GM23338 (cell line): ENCODE results near the gene METTL17. TPM values are rescaled to one million over a fixed set of nuclear protein-coding genes. Genes with fewer than 3 reads are reported as not detected.

Experiments
- ATAC-seq: fragments of 200-7000 bp; cut with Tn5 transposase; 3 replicates; pipeline ENCODE4 v1.9.1; 2020
- DNase-seq: peaks from one replicate; pipeline ENCODE4 v3.0.0-alpha.2; 2015; ENCODE audit warnings: low spot score
- H2AFZ ChIP-seq: fragments of 200-600 bp; sonication (generic); 2 replicates; pipeline ENCODE4 v1.8.0; 2016; ENCODE audit warnings: antibody characterized with exemption, mild to moderate bottlenecking, moderate library complexity
- H3F3A ChIP-seq: fragments of 200-600 bp; sonication (generic); replicated peaks from 2 replicates; pipeline ENCODE4 v1.8.0; 2017; ENCODE audit warnings: antibody characterized with exemption, mixed run types, low read depth
- H3K27ac ChIP-seq: fragments of 200-600 bp; sonication (generic); 2 replicates; pipeline ENCODE4 v1.6.1; 2016; ENCODE audit warnings: low read depth
- H3K27me3 ChIP-seq: fragments of 200-600 bp; sonication (generic); 2 replicates; pipeline ENCODE4 v1.8.0; 2016; ENCODE audit warnings: mild to moderate bottlenecking, mixed run types, moderate library complexity; ENCODE audit not compliant: insufficient read depth
- H3K36me3 ChIP-seq: fragments of 200-600 bp; sonication (generic); 2 replicates; pipeline ENCODE4 v1.8.0; 2016; ENCODE audit warnings: mild to moderate bottlenecking; ENCODE audit not compliant: insufficient read depth
- H3K4me1 ChIP-seq: fragments of 200-600 bp; sonication (generic); 2 replicates; pipeline ENCODE4 v1.8.0; 2016; ENCODE audit warnings: mild to moderate bottlenecking, moderate library complexity; ENCODE audit not compliant: insufficient read depth
- H3K4me2 ChIP-seq: fragments of 200-600 bp; sonication (generic); 2 replicates; pipeline ENCODE4 v1.7.1; 2017; ENCODE audit warnings: mixed run types
- H3K4me3 ChIP-seq: fragments of 200-600 bp; sonication (generic); 2 replicates; pipeline ENCODE4 v1.6.1; 2016; ENCODE audit warnings: mixed run types
- H3K79me2 ChIP-seq: fragments of 200-600 bp; sonication (generic); replicated peaks from 2 replicates; pipeline ENCODE4 v1.8.0; 2017; ENCODE audit warnings: mild to moderate bottlenecking; ENCODE audit not compliant: insufficient read depth
- H3K9me2 ChIP-seq: fragments of 200-600 bp; sonication (generic); 2 replicates; pipeline ENCODE4 v1.8.0; 2017; ENCODE audit not compliant: insufficient read depth
- H4K20me1 ChIP-seq: fragments of 200-600 bp; sonication (generic); replicated peaks from 2 replicates; pipeline ENCODE4 v1.8.0; 2017; ENCODE audit warnings: mild to moderate bottlenecking; ENCODE audit not compliant: insufficient read depth
- H3K27ac Mint-ChIP-seq: 2 replicates; pipeline ENCODE4 v1.8.0; 2020; ENCODE audit warnings: inconsistent platforms, mild to moderate bottlenecking, moderate library complexity, mixed read lengths
- H3K27me3 Mint-ChIP-seq: 3 replicates; pipeline ENCODE4 v1.8.0; 2022; ENCODE audit warnings: low read depth, mild to moderate bottlenecking, moderate library complexity, mixed read lengths, inconsistent platforms; ENCODE audit not compliant: insufficient read depth, poor library complexity
- H3K36me3 Mint-ChIP-seq: 3 replicates; pipeline ENCODE4 v1.8.0; 2021; ENCODE audit warnings: low read depth, mild to moderate bottlenecking, inconsistent platforms, moderate library complexity, mixed read lengths
- H3K4me1 Mint-ChIP-seq: 3 replicates; pipeline ENCODE4 v1.8.0; 2020; ENCODE audit warnings: mild to moderate bottlenecking, inconsistent platforms, mixed read lengths
- H3K4me3 Mint-ChIP-seq: 3 replicates; pipeline ENCODE4 v1.8.0; 2021; ENCODE audit warnings: moderate library complexity, mild to moderate bottlenecking, inconsistent platforms, mixed read lengths
- H3K9me3 Mint-ChIP-seq: 3 replicates; pipeline ENCODE4 v1.8.0; 2020; ENCODE audit warnings: moderate library complexity, mild to moderate bottlenecking, inconsistent platforms, mixed read lengths
- CREB1 ChIP-seq: fragments of 250-450 bp; sonication (Bioruptor Pico); IDR thresholded peaks from 2 replicates; pipeline ENCODE4 v1.5.0; 2020; ENCODE audit warnings: low read depth, mild to moderate bottlenecking, moderate library complexity
- CTCF ChIP-seq, 2 experiments: fragments of 200-600 bp in 1 of 2; sonication (generic) in 1 of 2; conservative IDR thresholded peaks; 2 replicates each; pipeline versions ENCODE4 v1.5.1 to v1.6.1; 2016 to 2017; ENCODE audit warnings: antibody characterized with exemption in 2 of 2, low read depth in 2 of 2, mild to moderate bottlenecking in 2 of 2, moderate library complexity in 1 of 2
- ETS1 ChIP-seq: IDR thresholded peaks from 2 replicates; pipeline ENCODE4 v1.6.1; 2016; ENCODE audit warnings: antibody characterized with exemption
- EZH2 ChIP-seq: fragments of 200-600 bp; sonication (generic); IDR thresholded peaks from one replicate; pipeline ENCODE4 v1.8.0; 2017; ENCODE audit warnings: antibody characterized with exemption, mild to moderate bottlenecking, low read depth; ENCODE audit not compliant: unreplicated experiment
- EZH2phosphoT487 ChIP-seq: fragments of 200-600 bp; sonication (generic); IDR thresholded peaks from one replicate; pipeline ENCODE4 v1.8.1; 2018; ENCODE audit warnings: antibody characterized with exemption; ENCODE audit not compliant: unreplicated experiment
- JUNB ChIP-seq: IDR thresholded peaks from one replicate; pipeline ENCODE4 v1.6.1; 2016; ENCODE audit warnings: antibody characterized with exemption; ENCODE audit not compliant: unreplicated experiment
- NANOG ChIP-seq: IDR thresholded peaks from 2 replicates; pipeline ENCODE4 v1.6.1; 2016; ENCODE audit warnings: antibody characterized with exemption, borderline replicate concordance
- POLR2AphosphoS5 ChIP-seq: IDR thresholded peaks from 2 replicates; pipeline ENCODE4 v1.6.1; 2016; ENCODE audit warnings: antibody characterized with exemption, low read depth
- REST ChIP-seq: IDR thresholded peaks from one replicate; pipeline ENCODE4 v1.6.1; 2018; ENCODE audit warnings: antibody characterized with exemption; ENCODE audit not compliant: unreplicated experiment
- STAT1 ChIP-seq: IDR thresholded peaks from one replicate; pipeline ENCODE4 v1.6.1; 2016; ENCODE audit warnings: antibody characterized with exemption; ENCODE audit not compliant: unreplicated experiment
- ZNF114 ChIP-seq: fragments of 250-450 bp; sonication (Bioruptor Pico); IDR thresholded peaks from 2 replicates; pipeline ENCODE4 v1.5.0; 2020; ENCODE audit warnings: mild to moderate bottlenecking, moderate library complexity
- ZNF331 ChIP-seq: fragments of 250-450 bp; sonication (Bioruptor Pico); IDR thresholded peaks from 2 replicates; pipeline ENCODE4 v1.5.0; 2020; ENCODE audit warnings: low read depth, mild to moderate bottlenecking, moderate library complexity
- ZNF462 ChIP-seq: fragments of 250-450 bp; sonication (Bioruptor Pico); IDR thresholded peaks from 2 replicates; pipeline ENCODE4 v1.5.0; 2020; ENCODE audit warnings: mild to moderate bottlenecking, moderate library complexity
- polyA plus RNA-seq: library from polyadenylated mRNA; unstranded; fragments of >200 nt; fragmentation: Nextera tagmentation; extraction: Ambion mirVana; gene quantifications from 2 replicates; pipeline ENCODE4 v1.2.1, GENCODE V29; 2016
- total RNA-seq: library from RNA; depleted of rRNA; stranded (reverse); fragments of >200 nt; shearing (Covaris generic); gene quantifications from 2 replicates; pipeline ENCODE4 v1.2.3, GENCODE V29; 2014

The METTL17 gene
- total and polyA plus RNA-seq, 2 experiments from 2014 or later = 74.9 to 156 TPM

DNA sequence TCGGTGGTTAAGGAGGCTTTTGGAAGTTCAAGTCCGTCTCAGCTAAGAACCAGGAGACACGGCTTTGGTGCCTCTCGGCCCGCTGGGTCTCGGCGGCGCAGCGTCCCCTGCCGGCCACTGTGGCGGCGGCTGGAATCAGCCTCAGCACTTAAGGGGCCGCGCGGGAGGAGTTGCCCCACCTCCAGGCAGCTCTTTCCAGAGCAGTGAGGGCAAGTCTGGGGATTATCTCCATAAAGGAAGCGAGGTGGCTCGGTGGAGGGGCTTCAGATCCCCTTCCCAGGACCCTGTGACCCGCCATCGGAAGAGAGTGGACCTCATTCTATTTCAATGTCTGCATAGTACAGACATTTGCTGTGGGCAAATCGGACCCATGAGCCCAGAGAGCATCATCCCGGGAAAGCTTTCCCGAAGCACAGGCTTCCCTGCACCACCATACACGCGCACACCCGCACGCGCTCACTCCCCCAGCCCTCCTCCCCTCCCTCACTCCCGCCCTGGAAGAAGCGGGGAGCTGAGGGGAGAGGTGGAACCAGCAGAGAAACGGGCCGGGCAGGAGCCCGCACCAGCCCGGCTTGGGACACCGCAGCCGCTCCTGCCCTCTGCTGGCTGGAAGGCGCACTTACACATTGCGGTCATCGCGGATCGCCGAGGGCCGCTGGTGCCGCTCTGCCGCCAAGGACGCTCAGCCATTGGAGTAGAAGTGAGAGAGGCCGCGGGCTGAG lies 18.6 kb upstream of the METTL17 start:
- H3K4me1 Mint-ChIP-seq = peaks cover 9% of the 10 kb centered on the region
- peak overlapping the region; percentile 99 for H3K27ac Mint-ChIP-seq
- Histone ChIP-seq H4K20me1 (no peaks in the 10 kb centered on the region), H2AFZ (peak overlapping the region; percentile 96), H3F3A (no peaks in the 10 kb centered on the region), H3K36me3 (no peaks in the 10 kb centered on the region), H3K4me2 (peak overlapping the region; percentile 82), H3K9me2 (0 out of 2 replicates have a peak, but pooled peaks cover 6% of the 10 kb centered on the region), H3K4me1 (peaks cover 7% of the 10 kb centered on the region), H3K27me3 (0 out of 2 replicates have a peak, but pooled peaks cover 4% of the 10 kb centered on the region), H3K27ac (0 out of 2 replicates have a peak overlapping the region, but pooled peaks have one; percentile 26), H3K79me2 (no peaks in the 10 kb centered on the region), H3K4me3 (peak overlapping the region; percentile 74)
- H3K36me3 Mint-ChIP-seq = no peaks in the 10 kb centered on the region
- no peak for TF ChIP-seq EZH2phosphoT487
- no peak for TF ChIP-seq NANOG
- TF ChIP-seq JUNB = no peak
- TF ChIP-seq ZNF331 (CRISPR knock-in tag) = no peak
- peak; percentile 60 for TF ChIP-seq CREB1 (CRISPR knock-in tag)
- TF ChIP-seq ETS1 = no peak
- TF ChIP-seq ZNF462 (CRISPR knock-in tag) = no peak
- no peak for TF ChIP-seq ZNF114 (CRISPR knock-in tag)
- TF ChIP-seq EZH2 = no peak
- peak; percentile 87 to 93 for TF ChIP-seq CTCF (conservative IDR thresholded peaks at IDR 0.05; ENCODE audit: low read depth in 2 of 2)
- TF ChIP-seq STAT1 = no peak
- no peak for TF ChIP-seq REST
- TF ChIP-seq POLR2AphosphoS5 = peak; percentile 62
- H3K9me3 Mint-ChIP-seq = no peaks in the 10 kb centered on the region
- DNase-seq = peak; percentile 95
- peaks cover 6% of the 10 kb centered on the region for H3K27me3 Mint-ChIP-seq
- ATAC-seq = peak; percentile 93
- H3K4me3 Mint-ChIP-seq = peak overlapping the region; percentile 96
